ENCODE data around the gene SYNDIG1.

GRCh38 chr20:24586523-24586840 lies 117.1 kb downstream of the SYNDIG1 start:
- TF ChIP-seq CTCF (IDR thresholded peaks at IDR 0.05) (no peak), EP300 (IDR thresholded peaks at IDR 0.05) (no peak)

All from tibial nerve (tissue), 4 donors.